Calu3 (cell line): ENCODE measurements around the gene CSNK1A1L. TPM values are rescaled to one million over a fixed set of nuclear protein-coding genes. Genes with fewer than 3 reads are reported as not detected.

Source experiments
- BruUV-seq: library from RNA; stranded (reverse); fragments of 400-500 nt; replicated peaks from 2 replicates; lab custom pipeline; 2021; lab: Mats Ljungman, UMichigan
- CTCF ChIA-PET: fragments of 300-600 bp; sonication (Branson Sonifier 250); formaldehyde crosslinking; loops from one replicate; lab custom pipeline; 2022; ENCODE audit warnings: antibody characterized with exemption; lab: Charles Lee
- DNase-seq: peaks from one replicate; pipeline ENCODE4 v3.0.0; 2022
- H3K27ac Mint-ChIP-seq: one replicate; pipeline ENCODE4 v1.8.0; 2022; ENCODE audit warnings: mixed read lengths; ENCODE audit not compliant: unreplicated experiment
- H3K27me3 Mint-ChIP-seq: one replicate; pipeline ENCODE4 v1.8.0; 2022; ENCODE audit warnings: mixed read lengths; ENCODE audit not compliant: unreplicated experiment
- H3K36me3 Mint-ChIP-seq: one replicate; pipeline ENCODE4 v1.8.0; 2022; ENCODE audit warnings: mild to moderate bottlenecking, moderate library complexity, mixed read lengths; ENCODE audit not compliant: insufficient read depth, unreplicated experiment
- H3K4me1 Mint-ChIP-seq: one replicate; pipeline ENCODE4 v1.8.0; 2022; ENCODE audit warnings: mild to moderate bottlenecking, low read depth, mixed read lengths; ENCODE audit not compliant: unreplicated experiment
- H3K4me3 Mint-ChIP-seq: one replicate; pipeline ENCODE4 v1.8.0; 2022; ENCODE audit warnings: mild to moderate bottlenecking, low read depth, moderate library complexity, mixed read lengths; ENCODE audit not compliant: unreplicated experiment
- H3K9me3 Mint-ChIP-seq: one replicate; pipeline ENCODE4 v1.8.0; 2022; ENCODE audit warnings: low read depth, mixed read lengths; ENCODE audit not compliant: unreplicated experiment
- intact Hi-C: fragments of 100-400 bp; cut with micrococcal nuclease; formaldehyde crosslinking; loops from one replicate; pipeline ENCODE4 v1.10.0; 2022; ENCODE audit not compliant: unreplicated experiment
- total RNA-seq: library from RNA; stranded (reverse); gene quantifications from 2 replicates; pipeline ENCODE4 v1.2.3, GENCODE V29; 2022
- TF ChIP-seq, protein P1 (sequence below): fragments of 200-600 bp; IDR thresholded peaks from one replicate; pipeline ENCODE4 v1.8.0; 2022; ENCODE audit warnings: antibody characterized with exemption; ENCODE audit not compliant: unreplicated experiment

CSNK1A1L gene
- total RNA-seq, 1 experiment from 2014 or later, result not detected

DNA sequence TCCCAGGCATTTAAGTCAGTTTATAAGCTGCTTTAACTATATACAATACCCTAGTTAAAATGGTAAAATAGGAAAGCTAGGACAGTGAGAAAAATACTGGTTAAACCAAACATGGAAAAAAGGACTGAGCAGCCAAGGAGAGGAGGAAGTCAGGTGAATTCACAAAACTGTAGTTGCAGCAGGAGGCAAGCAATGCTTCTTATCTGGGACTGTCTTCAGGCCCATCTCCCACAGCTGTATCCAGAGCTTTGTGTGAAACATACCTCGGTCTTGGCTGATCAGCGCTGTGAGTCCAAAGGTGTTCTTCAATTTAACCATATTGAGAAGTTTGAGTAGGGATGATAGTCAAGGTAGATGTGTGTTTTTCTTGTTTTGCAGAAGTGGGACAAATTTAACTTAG, 30.3 kb downstream of the CSNK1A1L start:
- H3K27ac Mint-ChIP-seq, result no peak overlapping the region
- H3K4me1 Mint-ChIP-seq, result no peaks in the 10 kb centered on the region
- no peaks in the 10 kb centered on the region for H3K27me3 Mint-ChIP-seq
- no peaks in the 10 kb centered on the region for H3K36me3 Mint-ChIP-seq
- no TSS peak for BruUV-seq
- CTCF ChIA-PET, result no interaction called here
- no peaks in the 10 kb centered on the region for H3K9me3 Mint-ChIP-seq
- no peak overlapping the region for H3K4me3 Mint-ChIP-seq
- TF ChIP-seq, protein P1, sequence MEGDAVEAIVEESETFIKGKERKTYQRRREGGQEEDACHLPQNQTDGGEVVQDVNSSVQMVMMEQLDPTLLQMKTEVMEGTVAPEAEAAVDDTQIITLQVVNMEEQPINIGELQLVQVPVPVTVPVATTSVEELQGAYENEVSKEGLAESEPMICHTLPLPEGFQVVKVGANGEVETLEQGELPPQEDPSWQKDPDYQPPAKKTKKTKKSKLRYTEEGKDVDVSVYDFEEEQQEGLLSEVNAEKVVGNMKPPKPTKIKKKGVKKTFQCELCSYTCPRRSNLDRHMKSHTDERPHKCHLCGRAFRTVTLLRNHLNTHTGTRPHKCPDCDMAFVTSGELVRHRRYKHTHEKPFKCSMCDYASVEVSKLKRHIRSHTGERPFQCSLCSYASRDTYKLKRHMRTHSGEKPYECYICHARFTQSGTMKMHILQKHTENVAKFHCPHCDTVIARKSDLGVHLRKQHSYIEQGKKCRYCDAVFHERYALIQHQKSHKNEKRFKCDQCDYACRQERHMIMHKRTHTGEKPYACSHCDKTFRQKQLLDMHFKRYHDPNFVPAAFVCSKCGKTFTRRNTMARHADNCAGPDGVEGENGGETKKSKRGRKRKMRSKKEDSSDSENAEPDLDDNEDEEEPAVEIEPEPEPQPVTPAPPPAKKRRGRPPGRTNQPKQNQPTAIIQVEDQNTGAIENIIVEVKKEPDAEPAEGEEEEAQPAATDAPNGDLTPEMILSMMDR, result no peak
- no peak for DNase-seq
- intact Hi-C loops, result loop anchor here (2.0 kb wide), 1 partner anchor 528 kb away; no protein-coding TSS in a partner anchor

DNA sequence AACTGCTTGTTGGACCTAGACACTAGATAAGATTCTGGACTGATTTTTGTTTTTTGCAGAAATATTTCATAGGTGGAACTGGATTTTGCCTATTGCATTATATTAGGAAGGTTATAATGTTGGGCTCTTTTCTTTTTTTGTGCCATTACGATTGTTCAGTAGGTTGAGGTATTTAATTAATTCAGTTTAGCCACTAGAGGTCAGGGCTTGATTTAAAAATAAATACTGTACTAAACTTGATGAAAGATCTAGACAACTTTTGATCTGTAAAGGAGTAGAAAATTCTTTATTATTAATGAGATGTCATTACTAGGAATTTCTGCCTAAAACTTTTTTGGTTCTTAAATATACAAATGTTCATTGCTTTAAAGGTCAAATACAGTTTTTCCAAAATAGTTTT, 30.8 kb downstream of the CSNK1A1L start:
- CTCF ChIA-PET, result no interaction called here
- Mint-ChIP-seq H3K27ac (no peak overlapping the region), H3K4me3 (no peak overlapping the region), H3K27me3 (no peaks in the 10 kb centered on the region), H3K9me3 (no peaks in the 10 kb centered on the region), H3K36me3 (no peaks in the 10 kb centered on the region), H3K4me1 (no peaks in the 10 kb centered on the region)
- no TSS peak for BruUV-seq
- TF ChIP-seq, protein P1, result no peak
- no peak for DNase-seq
- intact Hi-C loops, result loop anchor here (2.0 to 5.0 kb wide), 2 partner anchors 528 to 792 kb away; no protein-coding TSS in a partner anchor

DNA sequence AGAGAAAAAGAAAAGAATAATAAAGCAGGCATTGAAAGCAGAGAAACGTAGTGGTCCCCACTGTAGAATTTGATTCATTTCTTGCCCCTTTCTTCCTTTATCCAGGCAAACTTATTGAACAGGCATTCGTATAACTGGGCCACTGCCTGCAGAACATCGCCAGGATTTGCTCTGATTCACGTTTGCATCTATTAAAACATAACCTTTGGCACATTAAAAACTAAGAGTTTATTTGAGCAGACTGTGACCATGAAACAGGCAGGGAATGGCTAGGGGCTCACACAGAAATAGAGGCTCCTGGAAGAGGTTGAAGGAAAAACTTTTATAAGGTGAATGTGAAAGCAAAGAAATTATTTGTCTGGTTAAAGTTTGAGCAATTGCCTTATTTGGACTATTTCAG, 33.4 kb downstream of the CSNK1A1L start:
- TF ChIP-seq, protein P1, result no peak
- intact Hi-C loops, result loop anchor here (5.0 kb wide), 1 partner anchor 790 kb away; no protein-coding TSS in a partner anchor
- CTCF ChIA-PET, result no interaction called here
- H3K27ac Mint-ChIP-seq, result no peak overlapping the region
- no TSS peak for BruUV-seq
- H3K4me3 Mint-ChIP-seq, result no peak overlapping the region
- H3K36me3 Mint-ChIP-seq, result no peaks in the 10 kb centered on the region
- H3K9me3 Mint-ChIP-seq, result no peaks in the 10 kb centered on the region
- no peaks in the 10 kb centered on the region for H3K27me3 Mint-ChIP-seq
- DNase-seq, result no peak
- no peaks in the 10 kb centered on the region for H3K4me1 Mint-ChIP-seq

DNA sequence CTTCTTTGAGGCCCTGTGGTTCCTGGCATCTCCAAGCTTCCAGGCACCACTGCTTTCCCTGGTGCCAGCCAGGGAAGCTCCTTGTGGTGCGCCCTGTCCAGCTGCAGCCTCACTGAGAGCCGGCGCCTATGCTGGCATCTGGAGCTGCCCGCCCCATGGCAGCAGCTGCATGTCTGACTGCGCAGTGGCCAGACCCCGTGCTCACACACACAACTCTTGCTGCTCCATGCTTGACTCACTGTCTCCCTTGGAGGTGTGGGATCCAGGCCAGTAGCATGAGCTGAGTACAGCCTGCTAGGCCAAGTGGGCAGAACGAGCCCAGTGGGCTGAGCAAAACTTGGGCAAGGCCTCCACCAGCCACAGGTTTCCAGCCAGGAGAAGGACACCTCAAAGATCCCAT, 34.5 kb downstream of the CSNK1A1L start:
- CTCF ChIA-PET, result no interaction called here
- Mint-ChIP-seq H3K27me3 (no peaks in the 10 kb centered on the region), H3K27ac (no peak overlapping the region), H3K4me3 (no peak overlapping the region), H3K9me3 (no peaks in the 10 kb centered on the region), H3K36me3 (no peaks in the 10 kb centered on the region), H3K4me1 (no peaks in the 10 kb centered on the region)
- TF ChIP-seq, protein P1, result no peak
- no peak for DNase-seq
- no TSS peak for BruUV-seq
- intact Hi-C loops, result loop anchor here (5.0 kb wide), 1 partner anchor 789 kb away; no protein-coding TSS in a partner anchor
